ENCODE measurements around the gene HEYL.

- TF ChIP-seq CTCF (IDR thresholded peaks at IDR 0.05) (no peak), POLR2A (IDR thresholded peaks at IDR 0.05) (no peak)
These were observed 18.7 kb downstream of the HEYL start for GRCh38 chr1:39620659-39621165.

All from thyroid gland (tissue), 4 donors.